Measurements from ENCODE around the gene WDFY4. TPM values are rescaled to one million over a fixed set of nuclear protein-coding genes. Genes with fewer than 3 reads are reported as not detected.

WDFY4 gene
- total RNA-seq, 2 experiments from 2014 or later = 0.11 TPM; not detected in 1

GRCh38 chr10:48653944-48654698, 30.6 kb upstream of the WDFY4 start:
- ChIA-PET POLR2A (no interaction called here), CTCF (no interaction called here)

- ChIA-PET CTCF (interaction anchor here (0.6 to 1.9 kb wide), 18 partner anchors 22 to 857 kb away, joined by 3 to 11 read pairs (median 4); no protein-coding TSS in a partner anchor), POLR2A (interaction anchor here (0.6 kb wide), 2 partner anchors 10 to 742 kb away, joined by 4 read pairs; no protein-coding TSS in a partner anchor)
Observed at GRCh38 chr10:48655411-48656240, 29.0 kb upstream of the WDFY4 start.

GRCh38 chr10:48656241-48656913, 28.3 kb upstream of the WDFY4 start:
- ChIA-PET CTCF (interaction anchor here (0.6 to 1.9 kb wide), 23 partner anchors 9 to 863 kb away, joined by 3 to 11 read pairs (median 3); no protein-coding TSS in a partner anchor), POLR2A (interaction anchor here (0.6 kb wide), 2 partner anchors 10 to 741 kb away, joined by 4 read pairs; no protein-coding TSS in a partner anchor)

- CTCF ChIA-PET = interaction anchor here (0.7 to 1.9 kb wide), 16 partner anchors 8 to 863 kb away, joined by 3 to 11 read pairs (median 4); no protein-coding TSS in a partner anchor
- POLR2A ChIA-PET = no interaction called here
Observed at GRCh38 chr10:48656914-48657305, 27.8 kb upstream of the WDFY4 start.

GRCh38 chr10:48657416-48657815, 27.3 kb upstream of the WDFY4 start:
- ChIA-PET POLR2A (no interaction called here), CTCF (interaction anchor here (1.0 to 1.9 kb wide), 5 partner anchors 18 to 862 kb away, joined by 3 to 8 read pairs (median 4); no protein-coding TSS in a partner anchor)

- ChIA-PET CTCF (interaction anchor here (0.9 to 1.1 kb wide), 4 partner anchors 13 to 860 kb away, joined by 3 to 7 read pairs (median 3); no protein-coding TSS in a partner anchor), POLR2A (no interaction called here)
Observed at GRCh38 chr10:48658243-48658974, 26.3 kb upstream of the WDFY4 start.

GRCh38 chr10:48658975-48659269, 25.8 kb upstream of the WDFY4 start:
- CTCF ChIA-PET = interaction anchor here (1.1 kb wide), 1 partner anchor 51 kb away, joined by 7 read pairs; no protein-coding TSS in a partner anchor
- POLR2A ChIA-PET = no interaction called here

- ChIA-PET POLR2A (no interaction called here), CTCF (no interaction called here)
Observed at GRCh38 chr10:48659790-48660189, 24.9 kb upstream of the WDFY4 start.

- POLR2A ChIA-PET = no interaction called here
- CTCF ChIA-PET = no interaction called here
Observed at GRCh38 chr10:48661441-48661840, 23.2 kb upstream of the WDFY4 start.

GRCh38 chr10:48667960-48668590, 16.6 kb upstream of the WDFY4 start:
- ChIA-PET POLR2A (no interaction called here), CTCF (no interaction called here)

GRCh38 chr10:48670978-48671913, 13.4 kb upstream of the WDFY4 start:
- ChIA-PET CTCF (interaction anchor here (1.2 kb wide), 1 partner anchor 13 kb away, joined by 3 read pairs; no protein-coding TSS in a partner anchor), POLR2A (no interaction called here)

GRCh38 chr10:48671914-48672595, 12.6 kb upstream of the WDFY4 start:
- POLR2A ChIA-PET = no interaction called here
- CTCF ChIA-PET = interaction anchor here (1.2 kb wide), 1 partner anchor 14 kb away, joined by 3 read pairs; no protein-coding TSS in a partner anchor

- CTCF ChIA-PET = no interaction called here
- POLR2A ChIA-PET = no interaction called here
Observed at GRCh38 chr10:48672596-48673265, 11.9 kb upstream of the WDFY4 start.

GRCh38 chr10:48677625-48678024, 7.0 kb upstream of the WDFY4 start:
- POLR2A ChIA-PET = no interaction called here
- CTCF ChIA-PET = no interaction called here

- CTCF ChIA-PET = no interaction called here
- POLR2A ChIA-PET = no interaction called here
Observed at GRCh38 chr10:48678041-48678440, 6.6 kb upstream of the WDFY4 start.

GRCh38 chr10:48681740-48682139, 2.9 kb upstream of the WDFY4 start:
- POLR2A ChIA-PET = no interaction called here
- CTCF ChIA-PET = no interaction called here

GRCh38 chr10:48682265-48682664, 2.4 kb upstream of the WDFY4 start:
- ChIA-PET POLR2A (no interaction called here), CTCF (no interaction called here)
